ENCODE results near the gene B4GALT2.

DNA sequence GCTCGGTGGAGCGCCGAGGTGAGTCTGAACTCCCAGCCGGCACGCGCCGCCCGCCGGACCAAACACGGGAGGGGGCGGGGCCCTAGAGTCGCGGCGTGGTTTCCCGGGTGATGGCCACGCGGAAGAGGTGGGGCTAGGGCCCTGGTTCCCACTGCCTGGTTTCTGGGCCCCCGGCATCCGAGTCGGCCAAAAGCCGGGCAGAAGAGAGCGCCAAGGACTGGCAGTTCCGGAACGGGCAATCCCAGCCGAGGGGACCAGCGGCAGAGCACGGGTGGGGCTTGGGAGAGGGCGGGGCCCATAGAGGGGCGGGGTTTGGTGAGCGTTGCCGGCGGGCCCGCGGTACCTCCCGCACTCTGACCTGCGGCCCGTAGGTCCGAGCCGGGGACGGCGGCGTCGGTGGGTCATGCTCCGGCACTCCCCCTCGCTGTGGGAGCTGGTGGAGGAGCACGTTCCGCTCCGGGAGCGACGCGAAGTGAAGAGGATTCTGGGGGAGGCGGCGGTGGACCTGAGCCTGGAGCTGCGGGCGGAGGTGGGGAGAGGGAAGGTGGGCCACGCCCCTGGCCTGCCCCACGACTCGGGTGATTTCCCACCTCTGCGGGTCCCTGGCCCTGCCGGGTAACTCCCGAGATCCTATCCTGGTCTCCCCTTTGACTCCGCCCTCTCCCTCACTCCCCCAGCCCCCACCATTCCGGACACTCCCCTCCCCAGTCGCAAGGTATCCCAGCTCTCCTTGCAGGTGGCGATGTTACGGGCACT is 12.6 kb downstream of the B4GALT2 start, which contains the start of gene CCDC24:
- TF ChIP-seq ELF4 (CRISPR knock-in tag; IDR thresholded peaks at IDR 0.05) (peak; percentile 77; the same call in 1 of the 2 replicates), TAF1 (IDR thresholded peaks at IDR 0.05; ENCODE audit: control insufficient read depth, extremely low read depth, insufficient read depth, low read length, severe bottlenecking) (peak; percentile 42), HNRNPL (IDR thresholded peaks at IDR 0.05; ENCODE audit: low read depth, low read length) (no peak), BCOR (IDR thresholded peaks at IDR 0.05) (peak; percentile 58; the same call in 1 of the 2 replicates), ZNF124 (CRISPR knock-in tag; IDR thresholded peaks at IDR 0.05) (no peak), ZZZ3 (IDR thresholded peaks at IDR 0.05) (no peak), PTRF (tag; IDR thresholded peaks at IDR 0.05) (no peak), POLR2A (conservative IDR thresholded peaks at IDR 0.05) (peak; percentile 82), DLX4 (CRISPR knock-in tag; IDR thresholded peaks at IDR 0.05) (no peak), XRCC3 (IDR thresholded peaks at IDR 0.05) (no peak), NR2C2 (CRISPR knock-in tag; IDR thresholded peaks at IDR 0.05) (no peak), NR2C2 (tag; IDR thresholded peaks at IDR 0.05) (peak; percentile 90), NUFIP1 (IDR thresholded peaks at IDR 0.05; ENCODE audit: partially characterized antibody) (no peak), CREM (IDR thresholded peaks at IDR 0.05; ENCODE audit: low read depth) (peak; percentile 24; the same call in 1 of the 2 replicates)
- TF ChIP-seq, protein P1, sequence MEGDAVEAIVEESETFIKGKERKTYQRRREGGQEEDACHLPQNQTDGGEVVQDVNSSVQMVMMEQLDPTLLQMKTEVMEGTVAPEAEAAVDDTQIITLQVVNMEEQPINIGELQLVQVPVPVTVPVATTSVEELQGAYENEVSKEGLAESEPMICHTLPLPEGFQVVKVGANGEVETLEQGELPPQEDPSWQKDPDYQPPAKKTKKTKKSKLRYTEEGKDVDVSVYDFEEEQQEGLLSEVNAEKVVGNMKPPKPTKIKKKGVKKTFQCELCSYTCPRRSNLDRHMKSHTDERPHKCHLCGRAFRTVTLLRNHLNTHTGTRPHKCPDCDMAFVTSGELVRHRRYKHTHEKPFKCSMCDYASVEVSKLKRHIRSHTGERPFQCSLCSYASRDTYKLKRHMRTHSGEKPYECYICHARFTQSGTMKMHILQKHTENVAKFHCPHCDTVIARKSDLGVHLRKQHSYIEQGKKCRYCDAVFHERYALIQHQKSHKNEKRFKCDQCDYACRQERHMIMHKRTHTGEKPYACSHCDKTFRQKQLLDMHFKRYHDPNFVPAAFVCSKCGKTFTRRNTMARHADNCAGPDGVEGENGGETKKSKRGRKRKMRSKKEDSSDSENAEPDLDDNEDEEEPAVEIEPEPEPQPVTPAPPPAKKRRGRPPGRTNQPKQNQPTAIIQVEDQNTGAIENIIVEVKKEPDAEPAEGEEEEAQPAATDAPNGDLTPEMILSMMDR (IDR thresholded peaks at IDR 0.05 in 2 of 3, conservative IDR thresholded peaks at IDR 0.05 in 1 of 3; ENCODE audit: insufficient read depth in 2 of 3, low read depth in 1 of 3, low read length in 3 of 3) = peak in 1 of 3 experiments; percentile 13; a peak in 1 of 6 replicates

All from K562 (cell line).